GM18499 (cell line): ENCODE measurements around the gene PRDM16.

Experiments used
- ATAC-seq: cut with Tn5 transposase; IDR thresholded peaks from one replicate; pipeline ENCODE4 v1.9.1; 2021; ENCODE audit warnings: moderate number of reproducible peaks; ENCODE audit not compliant: insufficient read depth, unreplicated experiment

PRDM16 gene

GRCh38 chr1:3213730-3214129 lies 144.7 kb downstream of the PRDM16 start:
- ATAC-seq, result no peak

GRCh38 chr1:3215198-3216014 lies 146.4 kb downstream of the PRDM16 start:
- ATAC-seq, result no peak

GRCh38 chr1:3216015-3216391 lies 147.0 kb downstream of the PRDM16 start:
- no peak for ATAC-seq

GRCh38 chr1:3217181-3217641 lies 148.2 kb downstream of the PRDM16 start:
- ATAC-seq, result no peak

- no peak for ATAC-seq
Measured at GRCh38 chr1:3217979-3218679, 149.1 kb downstream of the PRDM16 start.

GRCh38 chr1:3219005-3219790 lies 150.2 kb downstream of the PRDM16 start:
- no peak for ATAC-seq

GRCh38 chr1:3219791-3220467 lies 150.9 kb downstream of the PRDM16 start:
- no peak for ATAC-seq

GRCh38 chr1:3221112-3222041 lies 152.4 kb downstream of the PRDM16 start:
- no peak for ATAC-seq

- no peak for ATAC-seq
Measured at GRCh38 chr1:3222042-3222692, 153.2 kb downstream of the PRDM16 start.

GRCh38 chr1:3225661-3226060 lies 156.7 kb downstream of the PRDM16 start:
- no peak for ATAC-seq

- no peak for ATAC-seq
Measured at GRCh38 chr1:3226191-3226590, 157.2 kb downstream of the PRDM16 start.

GRCh38 chr1:3226701-3227350 lies 157.8 kb downstream of the PRDM16 start:
- no peak for ATAC-seq

- ATAC-seq, result no peak
Measured at GRCh38 chr1:3227351-3227704, 158.3 kb downstream of the PRDM16 start.

- ATAC-seq, result no peak
Measured at GRCh38 chr1:3227893-3228292, 158.9 kb downstream of the PRDM16 start.

GRCh38 chr1:3229081-3229725 lies 160.2 kb downstream of the PRDM16 start:
- ATAC-seq, result no peak

GRCh38 chr1:3230553-3230952 lies 161.6 kb downstream of the PRDM16 start:
- no peak for ATAC-seq

GRCh38 chr1:3231245-3231644 lies 162.2 kb downstream of the PRDM16 start:
- no peak for ATAC-seq

- ATAC-seq, result no peak
Measured at GRCh38 chr1:3231826-3232225, 162.8 kb downstream of the PRDM16 start.
